Activated naive CD4-positive, alpha-beta T cell treated with anti-CD3 and anti-CD28 coated beads, Interleukin-2, amount 50 U/mL, for 16 hours (primary cell): ENCODE measurements around the gene KDM2A.

Experiments used
- DNase-seq: peaks from one replicate; pipeline ENCODE4 v3.0.0-alpha.2; 2020

The KDM2A gene

DNA sequence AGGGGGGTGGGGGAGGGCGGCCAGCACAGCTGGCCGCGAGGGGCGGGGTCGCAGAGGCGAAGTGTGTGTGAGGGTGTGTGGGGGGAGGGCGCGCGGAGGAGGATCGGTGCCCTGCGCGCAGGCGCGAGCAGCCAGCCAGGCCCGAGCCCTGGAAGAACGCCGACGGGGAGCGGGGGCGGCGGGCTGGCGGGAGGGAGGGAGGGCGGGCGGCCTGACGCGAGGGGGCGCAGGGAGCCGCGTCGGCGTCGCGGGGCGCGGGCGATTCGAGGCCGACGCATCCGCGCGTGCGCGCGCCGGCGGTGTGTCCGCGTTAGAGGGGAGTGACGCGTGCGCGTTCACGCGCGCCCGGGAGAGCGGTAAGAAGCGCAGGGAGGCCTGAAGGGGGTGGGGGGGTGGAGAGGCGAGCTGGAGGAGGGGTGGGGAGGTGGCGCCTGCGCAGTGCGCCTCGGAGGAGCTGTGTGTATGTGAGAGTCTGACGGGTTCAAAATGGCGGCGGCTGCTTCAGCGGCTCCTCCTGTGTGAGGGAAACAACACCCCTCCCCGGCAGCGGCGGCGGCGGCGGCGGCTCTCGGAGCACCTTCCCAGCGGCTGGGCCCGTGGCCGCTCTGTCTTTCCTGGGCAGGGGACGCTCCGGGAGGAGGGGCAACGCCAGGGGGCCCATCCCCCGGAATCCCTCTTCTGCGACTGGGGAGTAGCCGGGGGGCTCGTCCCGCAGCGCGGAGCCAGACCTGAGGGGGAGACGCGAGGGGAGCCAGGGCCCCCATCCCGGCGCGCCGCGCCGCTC is at the start of gene KDM2A:
TSS of gene KDM2A (plus strand) at position 463 of the 784 bp plus-strand sequence. CDS start 2,054 bp downstream, outside the sequence.
- peak; percentile 99 for DNase-seq

DNA sequence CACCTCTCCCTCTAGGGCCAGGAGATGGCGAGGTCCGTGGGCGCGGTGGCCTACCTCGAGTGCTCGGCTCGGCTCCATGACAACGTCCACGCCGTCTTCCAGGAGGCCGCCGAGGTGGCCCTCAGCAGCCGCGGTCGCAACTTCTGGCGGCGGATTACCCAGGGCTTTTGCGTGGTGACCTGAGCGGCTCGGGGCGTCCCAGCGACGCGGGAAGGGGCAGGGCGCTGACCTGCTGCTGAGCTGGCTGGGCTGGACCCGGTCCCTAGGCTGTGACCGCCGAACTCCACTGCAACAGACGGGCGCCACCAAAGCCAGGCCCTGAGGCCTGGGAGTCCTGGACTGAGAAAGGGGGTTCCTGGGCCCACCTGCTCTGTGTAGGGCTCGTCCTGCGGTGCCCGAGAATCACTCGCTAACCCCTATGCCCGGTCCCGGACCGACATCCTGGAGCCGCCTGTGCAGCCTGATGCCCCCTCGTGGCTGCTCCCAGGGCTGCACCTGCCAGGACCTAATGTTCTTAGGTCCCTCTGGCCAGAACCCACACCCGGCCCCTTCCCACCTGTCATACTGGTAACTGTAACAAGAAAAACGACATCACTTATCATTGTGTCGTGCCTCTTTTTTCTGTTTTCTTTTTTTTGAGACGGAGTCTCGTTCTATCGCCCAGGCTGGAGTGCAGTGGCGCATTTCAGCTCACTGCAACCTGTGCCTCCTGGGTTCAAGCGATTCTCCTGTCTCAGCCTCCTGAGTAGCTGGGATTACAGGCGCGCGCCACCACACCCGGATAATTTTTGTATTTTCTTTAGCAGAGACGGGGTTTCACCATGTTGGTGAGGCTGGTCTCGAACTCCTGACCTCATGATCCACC is 47.4 kb upstream of the KDM2A start:
- DNase-seq: peak; percentile 75

DNA sequence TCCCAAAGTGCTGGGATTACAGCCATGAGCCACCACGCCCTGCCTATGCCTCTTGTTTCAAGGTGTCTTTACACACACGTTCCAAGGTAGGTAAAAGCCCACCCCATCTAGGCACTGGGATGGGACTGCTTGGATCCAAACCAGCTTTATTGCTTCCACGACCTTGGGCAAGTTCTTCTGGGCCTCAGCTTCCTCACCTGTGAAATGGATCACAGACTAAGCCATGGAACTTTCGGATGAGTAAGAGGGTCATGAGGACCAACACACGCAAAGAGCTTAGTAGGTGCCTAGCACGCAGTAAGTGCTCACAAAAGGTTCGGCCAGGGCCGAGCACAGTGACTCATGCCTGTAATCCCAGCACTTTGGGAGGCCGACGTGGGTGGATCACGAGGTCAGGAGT is 46.8 kb upstream of the KDM2A start:
- no peak for DNase-seq

DNA sequence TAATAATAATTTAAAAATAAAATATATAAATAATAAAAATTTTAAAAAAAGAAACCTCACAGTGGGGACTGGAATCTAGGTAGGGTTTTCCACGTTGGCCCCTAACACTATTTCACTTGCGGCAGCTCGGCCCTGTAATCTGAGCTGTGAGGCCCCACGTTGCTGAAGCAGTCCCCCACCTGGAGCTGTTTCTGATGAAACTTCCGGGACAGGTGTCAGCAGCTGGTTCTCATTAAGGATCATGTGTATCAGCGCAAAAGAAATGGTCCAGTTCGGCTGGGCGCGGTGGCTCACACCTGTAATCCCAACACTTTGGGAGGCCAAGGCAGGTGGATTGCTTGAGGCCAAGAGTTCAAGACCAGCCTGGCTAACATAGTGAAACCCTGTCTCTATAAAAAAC is 45.2 kb upstream of the KDM2A start:
- DNase-seq: no peak

DNA sequence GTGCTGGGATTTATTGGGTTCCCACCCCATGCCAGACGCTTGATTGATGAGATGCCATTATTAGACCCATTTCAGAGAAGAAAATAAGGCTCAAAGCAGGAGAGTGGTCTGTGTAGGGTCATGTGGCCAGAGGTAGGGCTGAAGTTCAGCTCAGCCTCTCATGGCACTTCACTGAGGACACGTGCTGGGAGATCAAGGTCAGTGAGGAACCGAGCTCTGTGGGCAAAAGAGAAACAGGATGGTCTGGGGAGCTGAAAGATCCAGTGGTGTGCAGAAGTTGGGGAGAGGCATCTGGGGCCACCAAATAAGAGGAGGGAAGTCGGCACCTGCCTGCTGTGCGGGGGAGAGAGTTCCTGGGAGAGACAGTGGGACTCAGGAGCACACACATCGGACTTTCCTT is 42.9 kb upstream of the KDM2A start:
- no peak for DNase-seq

DNA sequence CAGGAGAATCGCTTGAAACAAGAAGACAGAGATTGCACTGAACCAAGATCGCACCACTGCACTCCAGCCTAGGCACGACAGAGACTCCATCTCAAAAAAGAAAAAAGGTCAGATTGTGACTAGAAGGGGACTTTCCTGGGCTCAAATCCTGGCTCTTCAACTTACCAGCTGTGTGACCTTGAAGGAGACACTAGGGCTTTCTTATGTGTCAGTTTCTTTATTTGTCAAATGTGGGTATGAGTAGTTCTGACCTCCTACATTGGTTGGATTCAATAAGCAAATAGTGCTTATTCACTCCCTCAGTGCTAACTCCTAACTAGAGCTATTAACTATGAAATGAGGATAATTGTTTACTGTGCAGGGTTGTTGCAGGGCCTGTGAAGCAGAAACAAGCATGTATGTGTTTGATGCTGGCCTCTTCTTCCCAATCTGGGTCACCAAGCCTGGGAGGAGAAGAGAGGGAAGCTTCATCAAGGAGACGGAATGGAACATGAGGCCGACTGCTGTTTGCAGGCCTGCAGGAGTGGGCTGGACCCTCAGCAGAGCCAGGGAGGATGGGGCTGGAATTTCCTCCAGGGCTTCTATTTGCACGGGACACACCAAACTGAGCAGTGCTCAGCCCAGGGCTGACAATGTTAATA is 39.9 kb upstream of the KDM2A start:
- no peak for DNase-seq

DNA sequence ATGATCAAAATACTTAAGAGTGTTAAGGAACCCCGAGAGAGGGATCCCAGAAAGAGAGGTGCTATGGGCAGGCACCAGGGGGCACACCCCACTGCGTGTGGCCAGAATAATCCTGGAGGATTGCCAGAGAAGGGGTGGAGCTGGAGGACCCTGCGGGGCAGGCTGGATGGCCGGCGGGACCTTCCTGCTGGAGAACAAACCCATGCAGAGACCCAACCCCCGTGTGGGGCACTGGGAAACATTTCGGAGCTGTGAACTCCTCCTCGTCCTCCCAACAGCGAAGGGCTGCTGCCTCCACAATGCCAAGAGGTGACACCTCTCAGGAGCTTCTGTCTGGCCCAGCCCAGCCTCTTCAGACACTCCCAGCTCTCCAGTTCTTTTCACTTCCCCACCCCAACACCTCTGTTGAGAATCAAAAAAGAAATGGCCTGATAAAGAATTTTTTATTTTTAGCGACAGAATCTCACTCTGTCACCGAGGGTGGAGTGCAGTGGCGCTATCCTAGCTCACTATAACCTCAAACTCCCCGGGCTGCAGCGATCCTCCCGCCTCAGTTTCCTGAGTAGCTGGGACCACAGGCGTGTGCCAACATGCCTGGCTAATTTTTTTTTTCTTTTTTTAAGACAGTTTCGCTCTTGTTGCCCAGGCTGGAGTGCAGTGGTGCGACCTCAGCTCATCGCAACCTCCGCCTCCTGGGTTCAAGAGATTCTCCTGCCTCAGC is 36.8 kb upstream of the KDM2A start:
- no peak for DNase-seq

DNA sequence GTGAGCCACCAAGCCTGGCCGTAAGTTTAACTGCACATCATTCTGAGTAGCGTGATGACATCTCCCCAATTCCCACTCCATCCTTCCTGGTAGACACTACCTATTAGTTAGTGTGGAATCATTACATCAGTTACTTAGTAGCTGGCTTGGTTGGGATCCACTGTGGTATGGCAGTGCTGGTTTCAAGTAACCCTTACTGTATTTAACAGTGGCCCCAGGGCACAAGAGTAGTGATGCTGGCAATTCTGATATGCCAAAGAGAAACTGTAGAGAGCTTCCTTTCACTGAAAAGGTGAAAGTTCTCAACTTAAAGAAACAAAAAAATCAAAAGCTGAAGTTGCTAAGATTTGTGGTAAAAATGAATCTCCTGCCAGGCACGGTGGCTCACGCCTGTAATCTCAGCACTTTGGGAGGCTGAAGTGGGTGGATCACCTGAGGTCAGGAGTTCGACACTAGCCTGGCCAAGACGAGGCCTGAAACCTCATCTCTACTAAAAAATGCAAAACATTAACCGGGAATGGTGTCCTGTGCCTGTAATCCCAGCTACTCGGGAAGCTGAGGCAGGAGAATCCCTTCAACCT is 35.2 kb upstream of the KDM2A start:
- DNase-seq: no peak

DNA sequence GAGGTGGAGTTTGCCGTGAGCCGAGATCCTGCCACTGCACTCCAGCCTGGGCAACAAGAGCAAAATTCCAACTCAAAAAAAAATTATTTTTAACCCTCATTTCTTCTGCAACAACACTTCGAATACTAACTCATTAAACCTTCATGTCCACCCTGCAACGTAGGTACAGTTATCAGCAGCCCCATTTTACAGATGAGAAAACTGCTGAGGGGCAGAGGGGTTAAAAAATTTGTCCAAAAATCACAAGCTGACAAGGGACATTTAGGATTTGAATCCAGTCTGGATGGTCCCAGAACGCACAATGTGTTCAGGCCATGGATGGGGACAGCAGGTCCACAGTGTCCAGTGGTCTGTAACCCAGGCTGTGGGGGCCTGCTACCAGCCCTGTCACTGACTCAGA is 33.4 kb upstream of the KDM2A start:
- DNase-seq: no peak

DNA sequence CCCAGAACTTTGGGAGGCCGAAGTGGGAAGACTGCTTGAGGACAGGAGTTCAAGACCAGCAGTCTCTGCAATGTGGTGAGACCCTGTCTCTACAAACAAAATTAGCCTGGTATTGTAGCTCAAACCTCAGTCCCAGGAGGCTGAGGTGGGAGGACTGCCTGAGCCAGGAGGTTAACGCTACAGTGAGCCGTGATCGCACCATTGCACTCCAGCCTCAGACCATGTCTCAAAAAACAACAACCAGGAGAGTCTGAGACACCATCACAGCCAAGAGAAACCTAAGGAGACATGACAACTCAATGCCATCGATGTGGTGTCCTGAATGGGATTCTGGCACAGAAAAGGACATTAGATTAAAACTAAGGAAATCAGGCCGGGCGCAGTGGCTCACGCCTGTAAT is 28.3 kb upstream of the KDM2A start:
- no peak for DNase-seq

DNA sequence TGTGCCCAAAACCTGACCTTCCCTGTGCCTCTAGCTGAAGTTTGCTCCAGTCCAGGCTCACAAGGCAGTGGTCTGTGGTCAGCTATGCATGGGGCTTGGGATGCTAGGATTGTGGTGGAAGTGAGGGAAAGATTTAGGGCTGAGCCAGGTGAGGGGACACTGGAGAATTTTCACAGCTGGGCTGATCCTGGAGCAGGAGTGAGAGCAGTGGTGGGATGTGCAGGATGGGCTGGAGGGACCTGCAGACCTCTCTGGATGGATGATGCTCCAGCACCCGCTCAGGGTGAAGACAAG is 23.9 kb upstream of the KDM2A start:
- DNase-seq: no peak

DNA sequence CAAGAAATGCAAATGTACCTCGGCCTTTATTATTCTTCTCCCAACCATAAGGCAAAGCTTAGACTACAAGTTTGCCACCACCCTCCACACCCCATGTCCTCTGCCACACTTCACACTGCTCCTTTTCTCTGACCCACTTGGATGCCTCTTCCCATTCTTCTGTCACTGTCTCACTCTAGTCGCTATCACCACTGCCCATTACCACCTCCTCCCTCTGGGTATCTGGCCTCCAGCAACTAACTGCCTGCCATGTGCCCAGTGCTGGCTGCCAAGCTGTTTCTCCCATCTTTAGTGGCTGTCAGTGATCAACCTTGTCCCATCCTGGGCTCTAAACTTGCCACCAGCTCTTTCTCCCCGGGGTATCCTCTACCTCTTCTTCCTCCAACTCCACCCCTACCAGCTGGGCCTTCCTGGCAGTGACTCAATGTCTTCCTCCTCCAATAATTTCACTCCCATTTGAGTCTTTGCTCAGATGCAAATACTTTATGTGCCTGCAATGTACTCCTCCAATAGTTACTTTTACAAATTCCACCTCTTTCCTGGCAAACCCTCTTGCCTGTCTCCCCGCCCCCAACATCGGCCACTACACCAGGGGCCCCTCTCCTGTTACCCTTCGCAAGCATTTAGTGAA is 20.1 kb upstream of the KDM2A start:
- DNase-seq: no peak

DNA sequence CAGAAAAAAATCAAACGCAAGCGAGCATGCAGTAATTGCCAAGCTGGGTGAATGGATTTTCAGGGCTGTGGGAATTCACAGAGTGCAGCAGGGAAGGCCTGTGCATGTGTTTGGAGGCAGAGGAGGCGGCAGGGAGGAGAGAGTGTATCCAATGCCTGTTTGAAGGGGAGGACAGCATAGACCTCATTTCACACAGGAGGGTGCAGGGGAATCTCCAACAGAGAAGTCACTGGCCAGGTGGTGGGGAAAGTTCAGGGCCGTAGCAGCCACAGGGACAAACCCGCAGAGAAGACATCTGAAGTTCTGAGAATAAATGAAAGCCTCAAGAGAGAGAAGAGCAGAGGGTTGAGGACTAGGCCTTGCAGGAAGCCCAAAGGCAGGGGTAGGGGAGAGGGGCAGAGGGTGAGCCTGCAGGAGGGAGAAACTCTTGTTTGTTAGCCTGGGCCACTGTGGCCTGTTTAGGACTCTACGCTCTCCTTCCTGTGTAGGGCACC is 19.2 kb upstream of the KDM2A start:
- DNase-seq: no peak

DNA sequence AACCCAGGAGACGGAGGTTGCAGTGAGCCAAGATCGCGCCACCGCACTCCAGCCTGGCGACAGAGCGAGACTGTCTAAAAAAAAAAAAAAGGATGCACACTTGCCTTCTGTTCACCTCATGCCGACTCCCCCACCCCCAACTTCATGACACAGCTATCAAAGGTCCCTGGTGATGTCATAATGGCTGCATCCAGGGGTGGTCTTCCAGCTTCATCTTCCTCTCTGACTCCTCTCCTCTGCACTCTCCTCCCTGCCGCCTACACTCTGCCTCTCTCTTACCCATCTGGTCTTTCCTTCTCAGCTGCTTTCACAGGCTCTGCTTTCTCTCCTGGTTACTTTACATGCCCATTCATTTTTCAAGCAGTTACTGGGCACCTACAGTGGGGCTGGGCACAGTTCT is 16.4 kb upstream of the KDM2A start:
- DNase-seq: no peak

DNA sequence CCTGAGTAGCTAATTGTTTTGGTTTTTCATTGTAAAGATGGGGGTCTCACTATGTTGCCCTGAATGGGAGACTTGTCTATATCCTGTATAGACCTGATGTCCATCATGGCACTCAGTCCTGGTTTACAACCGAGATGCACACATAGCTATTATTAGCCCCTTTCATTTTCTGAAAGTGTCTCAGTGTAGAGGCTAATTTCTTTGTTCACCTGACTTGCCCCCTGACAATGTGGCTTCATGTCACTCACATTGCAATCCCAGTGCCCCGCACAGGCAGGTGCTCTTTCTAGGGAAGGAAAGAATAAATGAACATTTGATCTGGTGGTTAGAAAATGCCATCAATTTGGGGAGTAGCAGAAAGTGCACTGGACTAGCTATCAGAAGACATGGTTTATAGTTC is 13.1 kb upstream of the KDM2A start:
- no peak for DNase-seq

DNA sequence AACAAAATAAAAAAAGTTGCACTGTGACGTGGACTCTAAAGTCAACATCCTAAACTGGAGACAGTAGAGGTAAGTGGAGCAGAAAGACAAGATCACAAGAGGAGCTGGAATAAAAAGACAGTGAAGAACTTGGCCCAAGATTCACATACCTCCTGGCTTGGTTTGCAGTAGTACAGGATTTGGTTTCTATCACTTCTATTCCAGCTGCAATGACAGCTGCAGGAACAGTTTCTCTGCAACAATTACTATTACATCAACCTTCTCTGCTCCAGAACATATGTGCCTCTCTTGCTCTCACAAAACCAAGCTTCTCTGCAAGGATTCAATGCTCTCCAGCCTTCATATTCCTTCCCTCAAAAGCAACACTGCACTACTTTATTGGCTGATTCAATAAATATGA is 7.8 kb upstream of the KDM2A start:
- DNase-seq: no peak

DNA sequence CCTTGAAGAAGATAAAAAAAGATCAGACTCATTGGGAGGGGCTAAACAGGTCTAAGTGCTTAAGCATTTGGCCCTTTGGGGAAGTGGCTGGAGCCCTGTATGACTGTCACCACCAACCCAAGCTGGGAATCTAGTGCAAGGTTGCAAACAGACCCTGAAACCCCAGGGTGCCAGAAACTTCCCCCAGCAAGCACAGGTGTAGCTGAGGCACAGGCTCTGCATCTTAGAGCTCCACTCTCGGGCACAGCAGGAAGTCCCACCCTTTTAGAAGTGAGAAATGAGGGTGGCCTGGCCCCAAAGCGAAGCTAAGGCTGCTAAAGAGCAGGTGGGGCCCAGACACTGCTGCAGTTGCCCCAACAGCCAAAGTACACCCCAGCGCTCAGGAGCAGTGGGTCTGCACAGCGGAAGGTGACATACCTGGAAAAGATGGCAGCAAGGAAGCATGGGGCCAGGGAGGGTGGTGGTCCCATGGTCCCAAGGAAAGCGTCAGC is 5.8 kb upstream of the KDM2A start:
- no peak for DNase-seq

DNA sequence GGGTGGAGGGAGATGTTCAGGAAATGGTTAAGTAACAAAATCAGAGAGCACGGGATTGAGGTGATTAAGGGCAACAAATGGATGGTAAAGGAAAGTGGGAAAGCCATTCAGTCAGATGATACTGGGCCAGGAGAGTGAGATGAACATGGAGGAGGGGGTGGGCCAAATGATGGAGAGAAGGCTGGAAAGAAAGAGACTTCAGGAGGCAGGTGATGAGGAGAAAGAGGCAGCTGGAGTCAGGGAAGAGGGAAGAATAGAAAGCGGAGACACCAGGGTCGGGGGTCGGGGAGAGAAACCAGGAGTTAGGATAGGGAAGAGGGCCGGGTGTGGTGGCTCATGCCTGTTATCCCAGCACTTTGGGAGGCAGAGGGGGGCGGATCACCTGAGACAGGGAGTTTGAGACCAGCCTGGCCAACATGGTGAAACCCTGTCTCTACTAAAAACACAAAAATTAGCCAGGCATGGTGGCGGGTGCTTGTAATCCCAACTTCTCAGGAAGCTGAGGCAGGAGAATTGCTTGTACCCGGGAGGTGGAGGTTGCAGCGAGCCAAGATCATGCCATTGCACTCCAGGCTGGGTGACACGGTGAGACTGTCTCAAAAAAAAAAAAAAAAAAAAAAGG is 4.7 kb upstream of the KDM2A start:
- no peak for DNase-seq

DNA sequence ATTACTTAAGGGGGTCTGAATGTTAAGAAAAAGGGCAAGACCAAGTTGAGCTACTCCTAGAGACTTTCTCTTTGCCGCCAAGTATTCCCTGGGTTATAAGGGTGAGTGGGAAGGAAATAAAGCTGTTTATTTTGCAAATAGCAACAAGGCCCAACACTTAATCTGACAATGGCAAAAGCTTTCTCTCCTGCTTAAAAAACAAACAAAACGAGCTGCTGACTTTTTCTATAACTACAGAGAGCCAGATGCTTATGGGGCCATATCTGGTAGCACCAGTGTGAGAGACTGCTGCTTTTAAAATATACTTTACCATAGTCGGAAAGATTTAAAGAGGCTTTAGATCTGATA is 2.3 kb upstream of the KDM2A start:
- no peak for DNase-seq

DNA sequence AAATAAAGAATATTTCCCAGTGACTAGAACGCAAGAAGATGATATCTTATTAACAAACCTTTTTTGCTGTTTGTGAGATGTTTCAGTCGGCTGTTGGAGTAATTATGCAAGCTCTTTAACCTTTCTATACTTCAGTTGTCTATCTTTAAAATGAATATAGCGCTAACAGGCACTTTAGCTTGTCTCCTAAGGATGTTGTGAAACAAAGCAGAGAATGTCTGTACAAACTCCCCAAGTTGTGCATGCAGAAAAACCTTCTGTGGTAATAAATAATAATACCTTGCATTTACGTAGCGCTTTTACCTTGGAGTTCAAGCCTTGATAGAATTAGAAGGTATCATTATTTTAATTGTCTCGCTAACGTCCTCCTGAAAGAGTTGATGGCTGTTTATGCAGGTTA is 1.9 kb upstream of the KDM2A start:
- DNase-seq: no peak

DNA sequence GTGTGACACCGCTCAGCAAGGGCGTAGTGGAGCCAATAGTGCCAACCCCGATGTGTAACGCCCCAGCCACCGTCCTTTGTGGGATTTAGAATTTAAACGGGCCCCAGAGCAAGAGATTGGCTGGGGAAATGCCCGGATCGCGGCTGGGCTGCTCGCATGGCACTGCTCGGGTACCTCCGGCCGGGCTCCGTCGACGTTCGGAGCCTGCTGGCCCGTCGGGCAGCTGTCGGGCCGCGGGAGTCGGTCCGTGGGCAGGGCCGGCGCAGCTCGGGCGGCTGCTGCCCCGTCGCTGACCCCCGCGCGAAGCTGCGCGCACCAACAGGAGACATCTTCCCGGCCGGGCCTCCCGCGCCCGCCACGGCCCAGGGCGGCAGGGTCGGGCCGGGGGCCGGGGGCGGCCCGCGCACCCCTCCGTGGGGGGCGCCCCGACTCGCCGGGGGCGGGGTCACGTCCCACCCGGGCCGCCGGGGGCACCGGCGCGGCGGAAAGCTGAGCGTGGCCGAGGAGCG is 1.3 kb upstream of the KDM2A start:
- peak; percentile 55 for DNase-seq
